Activated T-cell treated with anti-CD3 and anti-CD28 coated beads for 24 hours (primary cell): ENCODE data around the gene CSTPP1.
"Not testable (repeated sequence)": the region's sequence is repeated elsewhere in the genome, so short reads cannot be mapped to it uniquely, and the experiment has no call there.

Experiments
- DNase-seq: peaks from one replicate; pipeline ENCODE4 v3.0.0-alpha.2; 2020; ENCODE audit warnings: low read depth

The CSTPP1 gene

GRCh38 chr11:47050284-47050683 lies 113.7 kb downstream of the CSTPP1 start:
- DNase-seq = no peak

GRCh38 chr11:47051217-47051616 lies 114.7 kb downstream of the CSTPP1 start:
- DNase-seq = no peak

GRCh38 chr11:47052165-47052564 lies 115.6 kb downstream of the CSTPP1 start:
- no peak for DNase-seq

- no peak for DNase-seq
Measured at GRCh38 chr11:47052576-47052975, 116.0 kb downstream of the CSTPP1 start.

- no peak for DNase-seq
Measured at GRCh38 chr11:47055534-47055933, 119.0 kb downstream of the CSTPP1 start.

GRCh38 chr11:47056261-47056915 lies 119.8 kb downstream of the CSTPP1 start:
- DNase-seq = no peak

GRCh38 chr11:47057365-47057764 lies 120.8 kb downstream of the CSTPP1 start:
- no peak for DNase-seq

- DNase-seq = no peak
Measured at GRCh38 chr11:47060807-47061206, 124.2 kb downstream of the CSTPP1 start.

- no peak for DNase-seq
Measured at GRCh38 chr11:47061429-47062178, 125.0 kb downstream of the CSTPP1 start.

- DNase-seq = no peak
Measured at GRCh38 chr11:47062736-47063135, 126.2 kb downstream of the CSTPP1 start.

- no peak for DNase-seq
Measured at GRCh38 chr11:47067401-47067800, 130.8 kb downstream of the CSTPP1 start.

GRCh38 chr11:47070769-47071168 lies 134.2 kb downstream of the CSTPP1 start:
- no peak for DNase-seq

- DNase-seq = no peak
Measured at GRCh38 chr11:47071341-47071740, 134.8 kb downstream of the CSTPP1 start.

- no peak for DNase-seq
Measured at GRCh38 chr11:47071791-47072261, 135.3 kb downstream of the CSTPP1 start.

GRCh38 chr11:47078751-47079521 lies 142.4 kb downstream of the CSTPP1 start:
- DNase-seq = no peak

GRCh38 chr11:47080775-47081174 lies 144.2 kb downstream of the CSTPP1 start:
- not testable (repeated sequence) for DNase-seq

- DNase-seq = no peak
Measured at GRCh38 chr11:47083913-47084312, 147.4 kb downstream of the CSTPP1 start.

- no peak for DNase-seq
Measured at GRCh38 chr11:47087801-47088200, 151.2 kb downstream of the CSTPP1 start.

- no peak for DNase-seq
Measured at GRCh38 chr11:47093541-47093940, 157.0 kb downstream of the CSTPP1 start.

GRCh38 chr11:47096871-47097270 lies 160.3 kb downstream of the CSTPP1 start:
- DNase-seq = not testable (repeated sequence)

- not testable (repeated sequence) for DNase-seq
Measured at GRCh38 chr11:47098223-47098622, 161.7 kb downstream of the CSTPP1 start.

GRCh38 chr11:47099214-47099917 lies 162.8 kb downstream of the CSTPP1 start:
- no peak for DNase-seq
